ENCODE results near the gene LSM7.

The LSM7 gene

DNA sequence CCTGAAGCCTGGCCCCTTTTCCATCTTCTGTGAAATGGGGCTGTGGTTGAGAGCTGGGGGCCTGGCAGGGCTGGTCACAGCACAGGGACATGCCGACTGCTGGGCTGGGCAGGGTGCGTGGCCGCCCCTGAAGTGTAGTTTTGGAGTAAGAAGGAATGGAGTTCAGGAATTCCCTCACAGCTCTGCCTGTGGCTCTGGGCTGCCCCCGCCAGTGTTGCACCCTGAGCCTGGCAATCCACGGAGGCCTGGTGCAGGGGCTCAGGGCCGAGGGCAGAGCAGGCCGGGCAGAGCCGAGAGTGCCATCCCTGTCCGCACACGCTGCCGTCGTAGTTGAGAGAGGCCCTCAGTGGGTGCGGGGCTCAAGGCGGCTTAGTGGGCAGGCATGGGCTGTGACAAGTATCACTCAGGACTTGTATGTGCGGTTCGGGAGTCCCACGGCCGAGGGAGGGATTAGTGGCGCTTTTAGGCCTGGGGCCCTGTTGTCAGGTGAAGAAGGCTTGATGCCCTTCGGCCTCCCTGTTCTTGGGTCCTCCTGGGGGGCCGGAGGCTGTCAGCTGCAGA lies 9.7 kb upstream of the LSM7 start:
- DNase-seq (ENCODE audit: low read depth): no peak

DNA sequence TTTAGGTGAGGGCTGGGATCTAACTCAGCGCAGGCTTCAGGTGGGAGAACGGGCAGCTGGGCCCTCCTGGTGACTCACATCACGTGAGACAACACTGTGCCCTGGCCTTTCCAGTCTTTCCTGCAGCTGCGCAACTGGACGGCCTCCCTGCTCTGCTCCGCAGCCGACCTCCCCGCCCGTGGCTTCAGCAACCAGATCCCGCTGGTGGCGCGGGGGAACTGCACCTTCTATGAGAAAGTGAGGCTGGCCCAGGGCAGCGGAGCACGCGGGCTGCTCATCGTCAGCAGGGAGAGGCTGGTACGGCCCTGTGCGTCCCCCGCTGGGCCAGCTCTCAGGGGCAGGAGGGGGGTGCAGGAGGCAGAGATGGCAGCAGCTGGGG lies 8.9 kb upstream of the LSM7 start:
- DNase-seq (ENCODE audit: low read depth): no peak

DNA sequence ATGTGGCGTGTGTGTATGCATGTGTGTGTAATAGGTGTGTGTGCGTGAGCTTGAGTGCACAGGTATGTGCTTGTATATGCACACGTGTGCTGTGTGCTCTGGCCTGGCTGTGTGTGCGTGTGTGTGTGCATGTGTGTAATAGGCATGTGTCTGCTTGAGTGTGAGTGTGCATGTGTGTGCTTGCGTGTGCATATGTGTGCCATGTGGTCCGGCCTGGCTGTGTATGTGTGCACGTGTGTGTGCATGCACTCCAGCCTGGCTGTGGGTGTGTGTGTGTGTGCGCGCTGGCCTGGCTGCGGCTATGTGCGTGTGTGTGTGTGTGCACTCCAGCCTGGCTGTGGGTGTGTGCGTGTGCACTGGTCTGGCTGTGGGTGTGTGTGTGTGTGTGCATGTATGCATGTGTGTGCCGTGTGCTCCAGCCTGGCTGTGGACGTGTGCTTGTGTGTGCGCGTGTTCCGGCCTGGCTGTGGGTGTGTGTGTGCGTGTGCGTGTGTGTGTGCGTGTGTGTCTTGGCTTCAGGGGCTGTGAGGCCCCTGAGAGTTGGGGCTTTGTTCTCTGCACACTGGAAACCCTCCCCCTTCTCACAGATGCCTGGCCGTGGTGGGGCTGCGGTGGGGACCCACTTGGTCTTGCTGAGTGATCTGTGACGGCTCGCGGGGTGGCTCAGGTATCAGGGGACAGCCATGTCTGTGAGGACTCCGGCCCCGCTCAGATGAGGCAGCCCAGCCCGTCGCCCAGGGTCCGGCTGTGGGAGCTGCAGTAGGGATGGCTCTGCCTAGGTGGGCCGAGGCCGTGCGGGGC lies 8.3 kb upstream of the LSM7 start:
- no peak for DNase-seq (ENCODE audit: low read depth)

DNA sequence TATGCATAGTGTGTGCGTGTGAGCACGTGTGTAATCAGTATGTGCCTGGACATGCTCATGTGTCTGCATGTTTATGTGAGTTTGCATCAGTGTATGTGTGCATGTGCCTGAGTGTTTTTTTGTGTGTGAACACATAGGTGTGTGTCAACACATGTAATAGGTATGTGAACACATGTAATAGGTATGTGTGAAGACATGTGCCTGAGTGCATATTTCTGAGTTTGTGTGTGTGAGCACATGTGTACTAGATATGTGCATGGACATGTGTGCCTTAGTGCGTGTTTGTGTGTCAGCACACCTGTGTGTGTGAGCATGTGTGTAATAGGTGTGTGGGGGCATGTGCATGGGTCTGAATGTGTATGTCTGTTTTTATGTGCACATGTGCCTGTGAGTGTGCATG lies 7.5 kb upstream of the LSM7 start:
- DNase-seq (ENCODE audit: low read depth): no peak

DNA sequence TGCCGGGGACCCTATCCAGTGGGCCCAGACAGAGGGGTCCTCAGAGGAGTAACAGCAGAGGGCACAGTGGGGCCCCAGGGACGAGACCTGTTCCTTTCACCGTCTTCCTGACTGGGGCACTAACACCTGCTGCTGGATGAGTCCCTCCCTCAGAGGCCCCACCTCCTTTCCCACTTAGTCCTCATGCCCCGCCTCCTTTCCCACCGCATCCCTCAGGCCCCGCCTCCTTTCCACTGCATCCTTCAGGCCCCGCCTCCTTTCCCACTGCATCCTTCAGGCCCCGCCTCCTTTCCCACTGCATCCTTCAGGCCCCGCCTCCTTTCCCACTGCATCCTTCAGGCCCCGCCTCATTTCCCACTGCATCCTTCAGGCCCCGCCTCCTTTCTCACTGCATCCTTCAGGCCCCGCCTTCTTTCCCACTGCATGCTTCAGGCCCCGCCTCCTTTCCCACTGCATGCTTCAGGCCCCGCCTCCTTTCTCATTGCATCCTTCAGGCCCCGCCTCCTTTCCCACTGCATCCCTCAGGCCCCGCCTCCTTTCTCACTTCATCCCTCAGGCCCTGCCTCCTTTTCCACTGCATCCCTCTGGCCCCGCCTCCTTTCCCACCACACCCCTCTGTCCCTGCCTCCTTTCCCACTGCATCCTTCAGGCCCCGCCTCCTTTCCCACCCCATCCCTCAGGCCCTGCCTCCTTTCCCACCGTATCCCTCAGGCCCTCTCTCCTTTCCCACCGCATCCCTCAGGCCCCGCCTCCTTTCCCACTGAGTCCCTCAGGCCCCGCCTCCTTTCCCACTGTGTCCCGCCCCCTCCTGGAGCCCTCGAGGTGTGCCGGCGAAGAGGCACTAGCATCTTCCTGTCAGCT lies 6.8 kb upstream of the LSM7 start:
- DNase-seq (ENCODE audit: low read depth): no peak

DNA sequence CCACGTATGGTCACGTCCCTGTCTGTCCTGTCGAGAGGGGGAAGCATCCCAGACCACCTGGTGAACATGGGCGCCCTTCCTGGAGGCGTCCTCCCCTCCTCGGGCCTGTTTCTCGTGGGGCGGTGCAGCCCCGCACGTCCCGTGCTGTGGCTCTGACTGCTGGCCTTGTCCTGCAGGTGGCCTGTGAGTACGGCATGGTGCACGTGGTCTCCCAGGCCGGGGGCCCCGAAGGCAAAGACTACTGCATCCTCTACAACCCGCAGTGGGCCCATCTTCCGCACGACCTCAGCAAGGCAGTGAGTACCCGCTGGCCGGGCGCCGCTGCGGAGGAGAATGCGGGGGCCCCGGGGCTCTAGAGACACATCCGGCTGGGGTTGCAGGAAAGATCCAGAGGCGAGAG lies 6.0 kb upstream of the LSM7 start:
- no peak for DNase-seq (ENCODE audit: low read depth)

DNA sequence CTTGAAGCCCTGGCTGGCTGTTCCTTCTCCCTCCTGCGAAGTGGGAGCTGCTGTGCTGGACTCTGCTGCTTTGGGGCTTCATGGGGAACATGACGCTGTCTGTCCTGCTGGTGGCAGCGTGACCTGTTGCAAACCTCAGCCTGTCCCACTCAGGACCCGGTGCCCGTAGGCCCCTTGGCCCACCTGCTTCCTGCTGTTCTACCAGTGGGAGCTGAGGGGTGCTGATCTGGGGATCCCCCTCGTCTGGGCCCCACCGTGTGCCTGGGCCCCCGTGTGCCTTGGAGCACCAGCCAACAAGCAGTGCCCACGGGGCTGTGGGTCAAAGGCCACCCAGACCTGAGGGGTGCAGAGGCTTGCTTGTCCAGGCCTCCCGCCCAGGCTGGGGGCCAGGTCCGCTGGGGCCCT lies 5.4 kb upstream of the LSM7 start:
- no peak for DNase-seq (ENCODE audit: low read depth)

DNA sequence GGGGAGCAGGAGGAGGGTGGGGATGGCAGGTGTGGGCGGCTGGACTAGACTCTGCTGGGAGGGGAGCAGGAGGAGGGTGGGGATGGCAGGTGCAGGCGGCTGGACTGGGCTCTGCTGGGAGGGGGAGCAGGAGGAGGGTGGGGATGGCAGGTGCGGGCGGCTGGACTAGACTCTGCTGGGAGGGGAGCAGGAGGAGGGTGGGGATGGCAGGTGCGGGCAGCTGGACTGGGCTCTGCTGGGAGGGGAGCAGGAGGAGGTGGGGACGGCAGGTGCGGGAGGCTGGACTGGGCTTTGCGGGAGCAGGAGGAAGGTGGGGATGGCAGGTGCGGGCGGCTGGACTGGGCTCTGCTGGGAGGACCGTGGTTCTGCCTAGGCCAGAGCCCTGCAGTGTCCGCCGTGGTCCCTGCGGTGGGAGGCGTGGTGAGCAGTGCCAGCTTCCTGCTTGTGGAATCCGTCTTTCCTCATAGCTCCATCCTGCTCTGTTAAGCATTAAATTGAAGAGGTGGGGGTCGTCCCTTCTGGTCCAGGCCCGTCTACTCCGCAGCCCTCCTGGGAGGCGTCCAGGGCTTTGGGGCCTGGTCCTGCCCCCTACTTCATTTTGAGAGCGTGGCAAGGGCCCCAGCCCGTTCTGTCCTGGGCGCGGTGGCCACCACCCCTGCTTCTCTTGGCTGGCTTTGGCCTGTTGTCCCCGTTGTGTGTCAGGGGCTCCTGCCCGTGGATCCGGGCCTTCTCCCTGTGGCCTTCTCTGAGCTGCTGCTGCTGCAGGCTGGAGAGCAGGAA lies 4.8 kb upstream of the LSM7 start:
- no peak for DNase-seq (ENCODE audit: low read depth)

DNA sequence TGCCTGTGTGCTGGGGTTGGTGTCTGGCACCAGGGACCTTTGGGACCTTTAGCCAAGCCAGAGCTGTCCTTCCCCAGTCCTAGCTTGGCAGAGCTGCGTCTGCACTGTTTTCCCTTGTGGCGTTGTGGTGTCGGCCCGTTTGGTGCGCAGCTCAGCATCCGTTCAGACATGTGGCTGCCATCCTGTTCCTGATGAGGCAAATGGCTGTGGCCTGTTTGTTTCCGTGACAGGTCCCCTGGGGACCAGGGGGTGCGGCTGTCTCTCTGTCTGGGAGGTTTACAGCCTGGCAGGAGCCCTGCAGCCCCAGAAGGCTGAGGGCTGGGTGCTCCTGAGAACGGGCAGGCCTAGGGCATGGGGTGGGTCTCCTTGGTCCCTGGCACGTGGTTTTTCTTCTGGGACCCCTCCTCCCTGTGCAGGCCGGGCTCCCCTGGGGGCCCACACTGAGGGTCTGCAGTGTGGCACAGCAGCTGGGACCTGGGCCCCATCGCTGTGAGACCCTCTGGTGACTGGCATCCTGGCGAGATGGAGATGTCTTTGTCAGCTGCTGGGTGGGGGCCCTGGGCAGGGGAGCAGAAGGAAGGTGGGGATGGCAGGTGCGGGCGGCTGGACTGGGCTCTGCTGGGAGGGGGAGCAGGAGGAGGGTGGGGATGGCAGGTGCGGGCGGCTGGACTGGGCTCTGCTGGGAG lies 4.1 kb upstream of the LSM7 start:
- DNase-seq (ENCODE audit: low read depth): no peak

DNA sequence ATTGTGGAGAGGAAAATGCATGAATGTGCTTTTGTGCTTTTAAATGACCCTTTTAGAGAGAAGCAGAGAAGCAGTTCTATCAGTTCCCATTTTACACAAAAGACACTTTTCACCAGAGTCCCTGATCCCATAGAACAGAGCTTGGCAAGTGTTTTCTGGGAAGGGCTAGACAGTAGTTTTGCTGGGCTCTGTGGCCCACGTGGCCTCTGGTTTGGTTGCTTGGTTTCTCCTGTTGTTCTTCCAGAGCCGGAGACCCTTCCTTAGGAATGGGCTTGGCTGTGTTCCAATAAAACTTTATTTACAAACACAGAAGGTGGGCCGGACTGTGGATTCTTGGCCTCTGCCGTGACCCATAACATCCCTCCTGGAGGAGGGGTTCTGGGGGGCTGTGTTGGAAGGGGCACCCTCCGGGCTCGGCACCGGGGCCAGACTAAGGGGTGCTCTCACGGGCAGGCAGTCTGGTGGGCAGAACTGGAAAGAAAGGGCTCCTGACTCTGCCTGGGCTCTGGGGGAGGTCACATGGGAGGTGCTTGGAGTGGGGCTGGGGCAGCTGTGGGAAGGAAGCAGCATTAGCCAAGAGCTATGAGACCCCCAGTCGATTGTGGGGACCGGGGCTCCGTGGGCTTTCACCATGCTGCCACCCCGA lies 3.3 kb upstream of the LSM7 start:
- DNase-seq (ENCODE audit: low read depth): no peak

DNA sequence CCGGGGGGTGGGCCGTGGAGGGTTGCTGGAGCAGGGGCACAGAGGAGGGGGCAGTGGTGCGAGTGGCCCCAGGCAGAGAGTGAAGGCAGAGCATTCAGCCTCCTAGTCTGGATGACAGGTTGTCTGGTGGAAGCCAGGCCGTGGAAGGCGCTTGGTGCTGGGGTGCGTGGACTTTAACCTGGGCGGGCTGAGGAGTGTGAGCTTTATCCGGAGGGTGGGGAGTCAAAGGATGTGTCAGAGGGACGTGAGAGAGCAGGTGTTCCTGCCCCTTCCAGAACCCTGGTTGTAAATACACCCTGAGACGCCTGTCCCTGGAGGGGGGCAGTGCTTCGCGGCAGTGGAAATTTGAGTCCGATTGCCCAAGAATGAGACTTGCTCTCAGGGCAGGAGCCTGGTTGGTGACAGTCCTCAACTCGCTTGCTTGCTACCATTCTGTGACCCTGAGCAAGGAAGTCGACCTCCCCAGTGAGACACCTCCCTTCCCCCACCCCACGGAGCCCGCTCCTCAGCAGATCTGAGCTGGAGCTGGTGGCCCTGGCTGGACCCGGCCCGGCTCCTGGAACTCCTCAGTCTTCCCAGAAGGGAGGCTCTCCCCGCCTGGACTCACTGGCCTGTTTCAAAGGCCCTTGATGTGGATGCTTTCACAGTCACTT lies 2.4 kb upstream of the LSM7 start:
- no peak for DNase-seq (ENCODE audit: low read depth)

DNA sequence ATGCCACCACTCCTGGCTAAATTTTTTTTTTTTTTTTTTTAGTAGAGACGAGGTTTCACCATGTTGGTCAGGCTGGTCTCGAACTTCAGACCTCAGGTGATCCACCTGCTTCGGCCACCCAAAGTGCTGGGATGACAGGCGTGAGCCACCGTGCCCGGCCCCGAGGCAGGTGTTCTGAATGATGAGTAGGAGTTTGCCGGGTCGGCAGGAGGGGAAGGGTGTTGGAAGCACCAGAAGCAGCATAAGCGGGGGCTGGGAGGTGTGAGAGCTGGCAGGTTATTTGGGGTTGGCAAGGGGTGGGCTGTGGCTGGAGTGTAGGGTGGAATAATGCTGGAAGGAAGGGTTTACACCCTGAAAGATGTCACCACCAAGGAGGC lies 1.9 kb upstream of the LSM7 start:
- no peak for DNase-seq (ENCODE audit: low read depth)

DNA sequence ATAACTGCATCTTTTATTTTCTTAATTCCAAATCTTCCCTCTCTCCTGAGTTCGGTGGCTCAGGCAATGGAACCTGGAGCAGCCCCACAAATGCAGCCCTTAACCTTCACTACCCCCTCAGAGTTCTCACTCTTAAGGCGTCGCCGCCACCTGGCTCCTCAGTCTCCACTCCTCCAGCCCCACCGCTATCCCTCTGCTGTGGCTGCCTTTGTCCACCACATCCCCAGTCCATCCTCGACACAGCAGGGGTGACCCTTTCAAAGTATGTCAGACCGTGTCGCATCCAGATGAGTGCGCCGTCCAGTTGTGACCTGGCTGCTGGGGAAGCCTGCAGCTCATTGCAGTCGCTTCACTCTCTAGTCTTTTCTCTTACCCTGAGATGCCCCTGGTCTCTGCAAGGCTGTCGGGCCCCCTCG lies 1.1 kb upstream of the LSM7 start:
- no peak for DNase-seq (ENCODE audit: low read depth)

DNA sequence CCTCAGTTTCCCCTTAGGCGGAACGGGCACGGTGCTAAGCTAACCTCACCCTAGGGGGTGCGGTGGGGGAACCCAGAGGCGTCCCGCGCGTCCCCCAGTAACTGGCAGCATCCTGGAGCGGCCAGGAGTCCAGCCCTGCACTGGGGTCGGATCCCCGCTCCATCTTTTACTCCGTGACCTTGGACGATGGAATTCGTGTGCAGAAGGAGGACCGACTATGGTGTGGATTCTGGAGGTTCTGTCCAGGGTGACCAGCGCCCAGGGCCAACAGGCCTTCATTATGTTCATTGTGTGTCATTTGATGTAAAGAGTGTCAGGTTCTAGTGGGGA lies 728 bp upstream of the LSM7 start:
- DNase-seq (ENCODE audit: low read depth): no peak

DNA sequence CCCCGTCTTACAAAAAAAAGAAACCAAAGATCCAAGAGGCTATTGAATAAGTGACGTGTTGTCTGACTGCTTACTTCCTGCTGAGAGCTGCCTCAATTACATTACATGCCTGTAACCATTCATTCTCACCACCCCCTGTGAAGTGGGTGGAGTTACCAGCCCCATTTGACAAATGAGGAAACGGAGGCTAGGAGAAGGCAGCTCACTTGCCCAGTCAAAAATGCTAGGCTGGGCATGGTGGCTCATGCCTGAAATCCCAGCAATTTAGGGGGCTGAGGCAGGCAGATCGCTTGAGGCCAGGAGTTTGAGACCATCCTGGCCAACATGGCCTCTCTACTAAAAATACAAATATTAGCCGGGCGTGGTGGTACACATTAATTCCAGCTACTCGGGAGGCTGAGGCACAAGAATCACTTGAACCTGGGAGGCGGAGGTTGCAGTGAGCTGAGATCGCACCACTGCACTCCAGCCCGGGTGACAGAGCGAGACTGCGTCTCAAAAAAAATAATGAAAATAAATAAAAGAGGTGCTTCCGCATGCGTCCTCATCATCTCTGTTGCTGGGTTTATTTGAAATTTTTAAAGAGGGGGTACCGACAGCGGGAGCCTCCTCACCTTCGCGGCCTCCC lies 499 bp downstream of the LSM7 start:
- no peak for DNase-seq (ENCODE audit: low read depth)

DNA sequence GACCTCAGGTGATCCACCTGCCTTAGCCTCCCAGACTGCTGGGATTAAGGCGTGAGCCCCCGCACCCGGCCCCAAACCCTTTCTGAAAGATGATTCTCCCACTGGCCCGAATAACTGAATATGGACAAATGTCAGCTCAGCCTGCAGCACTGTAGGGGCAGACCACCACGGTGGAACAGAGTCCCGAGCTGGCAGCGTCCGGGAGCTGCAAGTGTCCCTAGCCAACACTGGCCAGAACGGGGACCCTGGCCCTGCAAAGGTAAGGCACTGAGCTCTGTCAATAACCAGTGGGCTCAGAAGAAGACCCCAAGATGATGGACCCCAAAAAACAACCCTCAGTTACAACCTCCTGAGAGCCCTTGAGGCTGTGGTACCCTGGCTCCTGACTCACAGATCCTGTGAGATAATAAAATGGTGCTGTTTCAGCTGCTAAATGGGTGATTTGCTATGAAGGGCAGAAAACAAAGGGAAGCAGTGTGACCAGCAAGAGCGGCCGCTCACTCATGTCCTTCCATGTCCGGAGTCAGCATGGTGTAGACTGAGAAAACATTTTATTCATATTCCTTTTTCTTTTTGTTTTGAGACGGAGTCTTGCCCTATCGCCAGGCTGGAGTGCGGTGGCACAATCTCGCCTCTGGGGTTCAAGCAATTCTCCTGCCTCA lies 1.6 kb downstream of the LSM7 start:
- no peak for DNase-seq (ENCODE audit: low read depth)

DNA sequence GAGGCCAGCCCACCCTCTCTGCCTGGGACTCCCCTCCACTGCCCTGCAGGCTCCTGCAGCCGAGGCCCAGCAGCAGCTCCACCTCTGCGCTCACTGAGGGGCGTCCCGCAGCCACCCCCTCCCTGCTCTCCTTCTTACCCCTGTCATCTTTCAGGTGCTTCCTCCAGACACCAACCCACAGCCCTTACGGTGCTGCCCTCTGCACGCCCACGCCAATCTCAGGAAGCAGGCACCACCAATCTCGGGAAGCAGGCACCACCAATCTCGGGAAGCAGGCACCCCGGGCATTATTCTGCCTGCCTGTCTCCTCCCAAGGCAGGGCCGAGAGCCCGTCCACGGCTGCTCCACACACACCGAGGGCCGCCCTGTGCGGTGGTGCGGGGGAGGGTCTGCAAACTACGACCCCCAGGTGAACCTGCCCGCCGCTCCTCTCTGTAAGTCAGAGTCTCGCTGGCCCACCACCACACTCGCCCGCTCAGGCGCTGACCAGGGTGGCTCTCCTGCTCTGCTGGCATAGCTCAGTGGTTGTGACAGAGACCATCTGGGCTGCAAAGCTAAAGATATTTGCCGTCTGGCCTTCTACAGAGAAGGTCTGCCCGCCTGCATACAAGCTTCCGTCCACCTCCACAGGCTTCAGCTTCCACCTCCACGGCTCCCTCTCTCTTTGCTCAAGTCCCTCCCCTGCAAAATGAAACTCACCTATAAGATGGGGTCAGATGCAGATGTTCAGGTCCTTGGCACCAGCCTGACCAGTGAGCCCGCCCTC lies 2.9 kb downstream of the LSM7 start:
- DNase-seq (ENCODE audit: low read depth): no peak

DNA sequence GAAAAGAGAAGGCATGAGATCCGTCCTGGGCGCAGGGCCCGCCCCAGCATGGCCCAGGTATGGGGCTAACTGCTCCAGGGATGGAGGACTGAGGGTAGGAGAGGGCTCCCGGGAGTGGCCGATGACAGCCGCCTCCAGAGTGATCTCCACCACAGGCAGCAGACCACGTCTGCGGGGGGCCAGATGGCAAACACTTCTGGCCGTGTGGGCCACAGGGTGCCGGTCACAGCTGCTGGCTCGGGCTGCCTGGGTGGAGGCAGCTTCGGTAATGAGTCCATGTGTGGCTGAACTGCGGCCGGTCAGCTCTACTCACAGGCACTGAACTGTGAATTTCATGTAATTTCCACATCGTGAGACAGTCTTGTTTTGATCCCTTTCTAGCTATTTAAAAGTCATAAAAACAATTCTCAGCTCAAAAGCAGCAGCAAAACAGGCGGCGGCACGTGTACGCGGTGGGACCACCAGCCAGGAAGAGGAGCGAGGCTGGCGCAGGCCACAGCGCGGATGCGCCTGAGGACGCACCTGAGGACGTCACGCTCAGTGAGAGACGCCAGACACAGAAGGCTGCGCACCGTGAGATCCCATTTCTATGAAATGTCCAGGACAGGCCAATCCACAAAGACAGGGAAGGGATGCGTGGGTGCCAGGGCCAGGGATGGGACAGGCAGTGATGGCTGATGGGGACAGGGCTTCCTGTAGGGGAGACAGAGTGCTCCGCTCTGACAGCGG lies 4.0 kb downstream of the LSM7 start:
- DNase-seq (ENCODE audit: low read depth): no peak

DNA sequence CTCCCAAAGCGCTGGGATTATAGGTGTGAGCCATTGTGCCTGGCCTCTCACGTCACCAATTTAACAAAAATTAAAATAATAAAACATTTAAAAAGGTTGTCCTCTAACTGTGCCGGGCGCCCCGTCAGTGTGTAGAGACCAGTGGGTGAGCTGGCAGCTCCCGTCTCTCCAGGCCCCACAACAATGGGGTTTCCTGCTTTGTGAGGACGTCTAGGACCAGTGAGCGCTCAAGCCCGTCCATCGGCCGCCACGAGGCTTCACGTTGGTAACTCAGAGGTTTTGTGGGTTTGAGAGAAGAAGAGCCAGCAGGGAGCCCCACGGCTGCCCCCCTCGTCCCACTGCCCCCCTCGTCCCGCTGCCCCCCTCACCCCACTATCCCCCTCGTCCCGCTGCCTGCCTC lies 4.7 kb downstream of the LSM7 start:
- DNase-seq (ENCODE audit: low read depth): no peak

Measured in stimulated activated CD8-positive, alpha-beta memory T cell treated with anti-CD3 and anti-CD28 coated beads, Interleukin-15, amount 100 ng/mL, for 24 hours (primary cell).